K562 (cell line): ENCODE data around the gene MAML3. TPM values are rescaled to one million over a fixed set of nuclear protein-coding genes. Genes with fewer than 3 reads are reported as not detected.

ENCODE experiments used
- ATAC-seq: fragments of 200-7000 bp; cut with Tn5 transposase; 3 replicates; pipeline ENCODE4 v1.9.1; 2020; ENCODE audit warnings: moderate library complexity
- BruUV-seq: library from RNA; stranded (reverse); fragments of 400-500 nt; replicated peaks from 2 replicates; lab custom pipeline; 2021; lab: Mats Ljungman, UMichigan
- CTCF ChIA-PET: fragments of 300-600 bp; formaldehyde crosslinking; extraction: SDS; loops from one replicate; lab custom pipeline; 2021; ENCODE audit warnings: low intra/inter-chr PET ratio; lab: Yijun Ruan, JAX
- POLR2A ChIA-PET: fragments of 300-600, 350-650 bp; sonication (Branson Sonifier 250); formaldehyde crosslinking; extraction: SDS; loops from one replicate; lab custom pipeline; 2021; ENCODE audit warnings: antibody characterized with exemption, inconsistent platforms; lab: Yijun Ruan, JAX
- DNase-seq, 4 experiments: peaks; one replicate each; pipeline versions ENCODE4 v3.0.0 to v3.0.0-alpha.2; 2011 to 2018; ENCODE audit warnings: low spot score in 3 of 4, mixed read lengths in 3 of 4; ENCODE audit errors: extremely low read depth in 1 of 4
- FAIRE-seq: peaks from 2 replicates; lab custom pipeline; 2011; peaks lifted over from hg19 to GRCh38; lab: Jason Lieb, UNC
- H2AFZ ChIP-seq: 2 replicates; pipeline ENCODE4 v1.6.0; 2011; ENCODE audit warnings: low read depth, low read length, control low read depth, inconsistent platforms
- H3K27ac ChIP-seq: fragments of 200-600 bp; 3 replicates; pipeline ENCODE4 v1.8.0; 2011; ENCODE audit warnings: low read depth, mild to moderate bottlenecking, control low read depth, inconsistent platforms, low read length, moderate library complexity, mixed read lengths; ENCODE audit errors: extremely low read depth
- H3K27me3 ChIP-seq, 2 experiments: fragments of 300-600 bp in 1 of 2; 2 replicates in 1 of 2; 3 replicates in 1 of 2; pipeline versions ENCODE4 v1.6.0 to v1.8.0; 2011; ENCODE audit warnings: inconsistent platforms in 2 of 2, low read length in 2 of 2, mild to moderate bottlenecking in 1 of 2, mixed read lengths in 1 of 2, moderate library complexity in 1 of 2; ENCODE audit not compliant: control insufficient read depth in 2 of 2, insufficient read depth in 2 of 2
- H3K36me3 ChIP-seq: fragments of 300-600 bp; 3 replicates; pipeline ENCODE4 v1.8.0; 2011; ENCODE audit warnings: mild to moderate bottlenecking, low read length, inconsistent platforms; ENCODE audit not compliant: control insufficient read depth, insufficient read depth
- H3K4me1 ChIP-seq, 2 experiments: fragments of 200-600 bp in 1 of 2; replicated peaks in 1 of 2; 2 replicates in 1 of 2; 3 replicates in 1 of 2; pipeline versions ENCODE4 v1.5.1 to v1.8.0; 2011; ENCODE audit warnings: inconsistent platforms in 2 of 2, low read length in 2 of 2, mild to moderate bottlenecking in 1 of 2, mixed read lengths in 1 of 2, moderate library complexity in 1 of 2; ENCODE audit not compliant: control insufficient read depth in 2 of 2, insufficient read depth in 2 of 2
- H3K4me2 ChIP-seq: 2 replicates; pipeline ENCODE4 v1.6.1; 2011; ENCODE audit warnings: low read length, control low read depth, inconsistent platforms, mixed read lengths; ENCODE audit not compliant: insufficient read depth
- H3K4me3 ChIP-seq: fragments of 200-600 bp; sonication (generic), shearing (Covaris generic); 2 replicates; pipeline ENCODE4 v1.5.1; 2016; ENCODE audit warnings: control low read depth, inconsistent platforms
- H3K79me2 ChIP-seq: fragments of 200-600 bp; 3 replicates; pipeline ENCODE4 v1.8.0; 2011; ENCODE audit warnings: low read length, inconsistent platforms; ENCODE audit not compliant: control insufficient read depth, insufficient read depth
- H3K9ac ChIP-seq, 2 experiments: 2 replicates each; pipeline versions ENCODE4 v1.6.0 to v1.6.1; 2011; ENCODE audit warnings: low read depth in 2 of 2, low read length in 2 of 2, control low read depth in 1 of 2, inconsistent platforms in 1 of 2, mild to moderate bottlenecking in 1 of 2, mixed read lengths in 1 of 2; ENCODE audit not compliant: insufficient read depth in 1 of 2
- H3K9me1 ChIP-seq: one replicate; pipeline ENCODE4 v1.6.0; 2011; ENCODE audit warnings: inconsistent platforms, mild to moderate bottlenecking, low read length, moderate library complexity; ENCODE audit not compliant: control insufficient read depth, insufficient read depth
- H3K9me3 ChIP-seq: replicated peaks from 2 replicates; pipeline ENCODE4 v1.5.1; 2011; ENCODE audit warnings: low read depth, low read length, inconsistent platforms; ENCODE audit not compliant: control insufficient read depth, insufficient read depth
- H4K20me1 ChIP-seq: replicated peaks from 2 replicates; pipeline ENCODE4 v1.6.1; 2011; ENCODE audit warnings: low read length, inconsistent platforms, mixed read lengths; ENCODE audit not compliant: control insufficient read depth, insufficient read depth
- GMEB1 ChIP-seq: fragments of 250-450 bp; sonication (Bioruptor Pico); IDR thresholded peaks from 2 replicates; pipeline ENCODE4 v1.4.0; 2020; ENCODE audit warnings: mild to moderate bottlenecking
- HDAC8 ChIP-seq: fragments of 450-650 bp; IDR thresholded peaks from 2 replicates; pipeline ENCODE4 v1.6.1; 2016; ENCODE audit warnings: mild to moderate bottlenecking, missing genetic modification characterization, moderate library complexity, missing compliant biosample characterization
- RAD21 ChIP-seq, 2 experiments: fragments of 250-450 bp in 1 of 2; fragments of 450-650 bp in 1 of 2; sonication (Bioruptor Pico) in 1 of 2; formaldehyde crosslinking in 1 of 2; IDR thresholded peaks in 1 of 2; conservative IDR thresholded peaks in 1 of 2; 2 replicates each; pipeline versions ENCODE4 v1.4.0 to v1.8.0; 2020 to 2022; ENCODE audit warnings: mild to moderate bottlenecking in 2 of 2, moderate library complexity in 1 of 2
- TBL1XR1 ChIP-seq, 2 experiments: IDR thresholded peaks; 2 replicates each; pipeline ENCODE4 v1.6.1; 2012; ENCODE audit warnings: improper control_type of control experiment in 2 of 2, low read length in 2 of 2, mild to moderate bottlenecking in 1 of 2
- ZNF57 ChIP-seq: fragments of 450-650 bp; formaldehyde crosslinking; IDR thresholded peaks from 2 replicates; pipeline ENCODE4 v1.4.0; 2020; ENCODE audit warnings: mild to moderate bottlenecking, moderate library complexity
- ZNF785 ChIP-seq: fragments of 250-450 bp; sonication (Bioruptor Pico); IDR thresholded peaks from 2 replicates; pipeline ENCODE4 v1.4.0; 2020; ENCODE audit warnings: mild to moderate bottlenecking
- WGBS: fragments of 100-300 bp; shearing (Covaris generic); methylation state at CpG from one replicate; pipeline ENCODE4 v1.1.6; 2016; ENCODE audit warnings: low coverage, mixed read lengths; ENCODE audit not compliant: insufficient coverage; ENCODE audit errors: missing lambda C conversion rate; 5-methylcytosine and 5-hydroxymethylcytosine counted together
- in situ Hi-C: fragments of 300-500 bp; cut with MboI; formaldehyde crosslinking; loops from 4 replicates; pipeline ENCODE4 v1.15.0; 2018; ENCODE audit warnings: inconsistent platforms, mixed read lengths
- intact Hi-C: fragments of 100-400 bp; cut with micrococcal nuclease; formaldehyde crosslinking; loops from 2 replicates; pipeline ENCODE4 v1.14.2; 2022
- polyA plus RNA-seq, 8 experiments: library from polyadenylated mRNA; depleted of rRNA in 4 of 8; stranded (reverse) in 5 of 8; unstranded in 3 of 8; fragments of >200 nt; fragmentation: Nextera tagmentation in 2 of 8; fragmentation: Illumina TruSeq in 1 of 8; extraction: Ambion mirVana in 2 of 8; extraction: Trizol in 1 of 8; gene quantifications; 2 replicates each; pipeline versions ENCODE4 v1.2.1 to v1.2.3, GENCODE V29; 2011 to 2014; ENCODE audit warnings: inconsistent platforms in 1 of 8, missing spikeins in 1 of 8
- total RNA-seq, 7 experiments: library from RNA; depleted of rRNA in 6 of 7; stranded (reverse); fragments of >200 nt in 6 of 7; fragmentation: Illumina TruSeq in 2 of 7; extraction: Trizol in 2 of 7; gene quantifications; 2 replicates each; pipeline versions ENCODE4 v1.2.1 to v1.2.3, GENCODE V29; 2011 to 2021; ENCODE audit warnings: low replicate concordance in 1 of 7

Gene MAML3
- total and polyA plus RNA-seq, 9 of the 15 experiments (the other 6 are each of a cell fraction or from before 2014, with no cell fraction given), result 0.01 to 0.55 (median 0.25) TPM

- no peak for TF ChIP-seq GMEB1 (CRISPR knock-in tag)
- TF ChIP-seq HDAC8, result no peak
- TF ChIP-seq ZNF785 (CRISPR knock-in tag), result no peak
Observed at GRCh38 chr4:139764686-139765310, 389.2 kb downstream of the MAML3 start (continued).

- H3K4me2 ChIP-seq, result no peak overlapping the region
- in situ Hi-C loops, result no loop called here
- ChIA-PET CTCF (no interaction called here), POLR2A (interaction anchor here (1.4 kb wide), 1 partner anchor 15 kb away, joined by 3 read pairs; no protein-coding TSS in a partner anchor)
- no peak for FAIRE-seq
- 3% methylated on average over 8 of the region's 8 CpGs for WGBS
- no peaks in the 10 kb centered on the region for H3K9me1 ChIP-seq
- no peak for ATAC-seq
- no peaks in the 10 kb centered on the region for H3K36me3 ChIP-seq
- no peak overlapping the region for H3K9ac ChIP-seq
- no peak overlapping the region for H2AFZ ChIP-seq
- no TSS peak for BruUV-seq
- intact Hi-C loops, result no loop called here
- no peak for DNase-seq
- no peaks in the 10 kb centered on the region for H3K9me3 ChIP-seq
- peaks cover 24 to 31% of the 10 kb centered on the region in 2 experiments for H3K27me3 ChIP-seq
- no peaks in the 10 kb centered on the region for H3K4me1 ChIP-seq
- TF ChIP-seq RAD21 (CRISPR knock-in tag; conservative IDR thresholded peaks at IDR 0.05 in 1 of 2, IDR thresholded peaks at IDR 0.05 in 1 of 2) (no peak), TBL1XR1 (IDR thresholded peaks at IDR 0.05; ENCODE audit: low read length in 2 of 2) (no peak), ZNF57 (CRISPR knock-in tag) (no peak)
- H4K20me1 ChIP-seq, result no peaks in the 10 kb centered on the region
- no peaks in the 10 kb centered on the region for H3K79me2 ChIP-seq
- no peak overlapping the region for H3K27ac ChIP-seq
- H3K4me3 ChIP-seq, result no peak overlapping the region
Observed at GRCh38 chr4:139764182-139764581, 389.8 kb downstream of the MAML3 start.
